Rectal smooth muscle tissue (tissue), 1 donor: ENCODE measurements around the gene IGSF9.

ENCODE experiments used
- H3K27ac ChIP-seq: one replicate; pipeline ENCODE4 v1.7.0; 2013; ENCODE audit warnings: low read depth, low read length, inconsistent platforms
- H3K27me3 ChIP-seq: one replicate; pipeline ENCODE4 v1.7.0; 2013; ENCODE audit warnings: low read length; ENCODE audit not compliant: control insufficient read depth, insufficient read depth
- H3K36me3 ChIP-seq: one replicate; pipeline ENCODE4 v1.7.0; 2013; ENCODE audit warnings: low read length; ENCODE audit not compliant: control insufficient read depth, insufficient read depth
- H3K4me1 ChIP-seq: one replicate; pipeline ENCODE4 v1.7.0; 2013; ENCODE audit warnings: low read length; ENCODE audit not compliant: control insufficient read depth, insufficient read depth
- H3K4me3 ChIP-seq: one replicate; pipeline ENCODE4 v1.7.0; 2013; ENCODE audit warnings: low read length
- H3K9ac ChIP-seq: one replicate; pipeline ENCODE4 v1.7.0; 2013; ENCODE audit warnings: low read length

Gene IGSF9

DNA sequence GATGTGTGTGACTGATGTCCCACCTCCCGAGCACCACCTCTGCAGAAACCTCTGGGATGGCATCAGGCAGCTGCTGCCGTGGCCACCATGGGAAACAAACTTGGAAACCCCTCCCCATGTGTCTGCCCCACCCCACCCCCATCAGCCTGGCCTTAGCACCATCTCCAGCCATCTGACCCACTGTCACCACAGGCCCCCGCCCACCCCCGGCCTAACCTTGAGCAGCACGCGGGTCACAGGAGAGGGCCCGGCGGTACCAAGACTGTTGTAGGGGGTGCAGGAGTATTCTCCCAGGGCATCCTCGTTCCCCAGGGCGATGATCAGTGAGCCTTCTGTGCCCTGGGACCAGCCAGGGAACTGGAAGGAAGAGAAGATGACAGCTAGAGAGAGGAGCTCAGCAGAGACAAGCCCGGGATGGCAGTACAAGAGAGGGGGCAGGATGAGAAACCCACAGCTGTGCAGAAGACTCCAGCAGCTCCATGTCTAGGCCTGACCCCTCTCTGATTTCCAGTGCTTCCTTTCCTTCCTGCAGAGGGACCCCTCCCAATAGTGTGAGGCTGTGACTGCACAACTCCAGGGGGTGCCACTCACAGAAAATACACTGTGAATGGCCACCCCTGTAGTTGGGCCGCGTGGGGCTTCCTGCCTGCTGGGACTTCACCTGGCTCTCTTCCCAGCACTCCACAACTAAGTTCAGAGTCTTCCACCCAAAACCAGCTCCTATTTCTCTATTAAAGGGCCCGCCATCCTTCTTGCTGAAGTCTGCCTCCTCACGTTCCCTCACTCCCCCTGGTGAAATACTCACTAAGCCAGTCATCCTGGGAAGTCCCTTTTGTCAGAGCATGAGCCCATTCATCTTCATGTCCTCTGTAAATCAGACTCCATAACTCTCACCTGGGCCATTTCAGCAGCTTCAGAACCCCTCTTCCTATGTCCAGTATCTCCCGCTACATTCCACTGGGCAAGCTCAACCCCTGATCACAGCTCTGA lies 12.8 kb downstream of the IGSF9 start:
- H3K27me3 ChIP-seq: no peaks in the 10 kb centered on the region
- H3K4me3 ChIP-seq: no peak overlapping the region
- no peak overlapping the region for H3K9ac ChIP-seq
- H3K4me1 ChIP-seq: no peaks in the 10 kb centered on the region
- no peak overlapping the region for H3K27ac ChIP-seq
- H3K36me3 ChIP-seq: no peaks in the 10 kb centered on the region

DNA sequence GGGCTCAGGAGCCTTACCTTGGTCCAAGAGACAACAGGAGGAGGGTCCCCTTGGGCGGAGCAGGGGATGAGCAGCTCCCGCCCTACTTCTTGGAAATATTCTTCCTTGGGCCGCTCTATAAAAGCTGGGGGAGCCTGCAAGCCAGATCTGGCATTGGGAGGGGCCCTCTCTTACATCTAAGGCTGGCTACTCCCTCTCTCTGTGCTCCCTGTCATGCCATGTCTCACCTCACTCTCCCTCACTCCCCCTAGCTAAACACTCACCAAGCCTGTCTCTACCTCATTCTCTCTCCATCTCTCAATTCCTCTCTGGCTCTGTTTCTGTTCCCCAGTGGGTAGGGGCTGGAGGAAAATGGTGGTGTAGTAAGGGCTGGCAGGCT lies 13.6 kb downstream of the IGSF9 start:
- H3K27me3 ChIP-seq: no peaks in the 10 kb centered on the region

GRCh38 chr1:159931101-159931794 lies 14.2 kb downstream of the IGSF9 start:
- no peak overlapping the region for H3K27ac ChIP-seq
- no peaks in the 10 kb centered on the region for H3K27me3 ChIP-seq
- H3K4me3 ChIP-seq: no peak overlapping the region
- peaks cover 3% of the 10 kb centered on the region for H3K4me1 ChIP-seq
- no peaks in the 10 kb centered on the region for H3K36me3 ChIP-seq
- no peak overlapping the region for H3K9ac ChIP-seq

More for the DNA sequence above, 13.6 kb downstream of the IGSF9 start:
- Histone ChIP-seq H3K36me3 (no peaks in the 10 kb centered on the region), H3K27ac (no peak overlapping the region), H3K4me3 (no peak overlapping the region), H3K9ac (no peak overlapping the region), H3K4me1 (no peaks in the 10 kb centered on the region)

GRCh38 chr1:159930634-159931033 lies 14.8 kb downstream of the IGSF9 start:
- Histone ChIP-seq H3K4me1 (peaks cover 9% of the 10 kb centered on the region), H3K27me3 (no peaks in the 10 kb centered on the region), H3K27ac (no peak overlapping the region), H3K4me3 (no peak overlapping the region), H3K36me3 (no peaks in the 10 kb centered on the region), H3K9ac (no peak overlapping the region)

DNA sequence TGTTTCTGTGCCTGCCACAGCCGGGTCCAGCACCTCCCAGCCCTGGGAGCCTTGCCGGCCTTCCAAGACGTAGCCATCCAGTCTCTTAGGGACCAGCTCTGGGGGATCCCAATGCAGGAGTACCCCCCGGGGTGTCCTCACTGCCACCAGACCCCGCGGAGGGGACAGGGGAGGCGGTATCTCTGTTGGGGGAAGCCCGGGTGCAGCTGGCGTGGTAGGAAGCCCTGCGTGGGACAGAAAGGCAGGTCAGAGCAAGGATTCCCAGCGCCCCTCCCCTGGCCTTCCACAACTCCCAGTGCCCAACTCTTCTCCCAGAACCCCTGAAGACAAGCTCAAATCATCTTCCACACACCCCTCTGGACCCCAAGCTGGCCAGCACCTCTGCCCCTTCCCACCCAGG lies 15.2 kb downstream of the IGSF9 start:
- no peak overlapping the region for H3K9ac ChIP-seq
- H3K27ac ChIP-seq: no peak overlapping the region
- H3K4me3 ChIP-seq: no peak overlapping the region
- no peaks in the 10 kb centered on the region for H3K27me3 ChIP-seq
- peaks cover 9% of the 10 kb centered on the region for H3K4me1 ChIP-seq
- no peaks in the 10 kb centered on the region for H3K36me3 ChIP-seq

DNA sequence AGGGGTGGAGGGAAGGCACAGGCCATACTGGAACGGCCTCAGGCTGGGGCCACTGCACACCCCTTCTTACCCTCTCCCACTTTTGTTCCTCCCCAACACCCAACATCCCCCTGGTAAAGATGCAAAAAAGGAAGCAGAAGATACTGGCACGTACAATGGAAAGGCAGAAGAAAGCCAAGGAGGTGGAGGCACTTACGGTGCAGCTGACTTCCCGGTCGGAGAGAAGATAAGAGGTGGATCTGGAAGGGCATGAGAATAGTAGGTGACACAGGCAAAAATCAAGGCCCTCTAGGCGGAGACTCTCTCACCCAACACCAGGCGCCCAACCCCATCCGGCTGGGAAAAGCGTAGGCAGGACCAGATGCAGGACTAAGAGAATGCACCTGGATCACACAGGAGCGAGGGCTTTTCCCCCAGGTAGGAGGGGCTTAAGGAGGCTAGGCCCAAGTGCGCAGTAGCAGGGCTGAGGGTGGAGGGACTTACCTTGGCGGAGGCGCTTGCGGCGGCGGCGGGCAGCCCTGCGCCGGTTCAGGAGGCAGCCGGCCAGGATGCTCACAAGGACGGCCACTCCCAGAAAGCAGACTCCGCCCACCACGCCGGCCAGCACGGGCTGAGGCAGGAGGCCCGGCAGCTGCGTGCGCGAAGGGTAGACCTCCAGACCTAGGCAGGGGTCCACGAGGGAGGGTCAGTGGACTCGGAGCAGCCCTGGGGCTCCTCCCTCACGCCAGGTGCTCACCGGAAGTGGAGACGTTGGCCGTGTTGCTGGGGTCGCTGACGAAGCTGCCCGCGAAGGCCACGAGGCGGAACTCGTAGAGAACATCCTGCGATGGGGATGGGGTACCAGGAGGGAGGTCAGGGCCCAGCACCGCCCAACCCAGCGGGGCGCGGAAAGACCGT lies 16.0 kb downstream of the IGSF9 start:
- Histone ChIP-seq H3K27me3 (no peaks in the 10 kb centered on the region), H3K27ac (no peak overlapping the region), H3K4me1 (peaks cover 9% of the 10 kb centered on the region), H3K36me3 (no peaks in the 10 kb centered on the region), H3K9ac (no peak overlapping the region), H3K4me3 (no peak overlapping the region)

- Histone ChIP-seq H3K27ac (no peak overlapping the region), H3K27me3 (no peaks in the 10 kb centered on the region), H3K4me1 (peaks cover 9% of the 10 kb centered on the region), H3K4me3 (no peak overlapping the region), H3K9ac (no peak overlapping the region), H3K36me3 (no peaks in the 10 kb centered on the region)
Observed at GRCh38 chr1:159928491-159929050, 16.8 kb downstream of the IGSF9 start.

GRCh38 chr1:159927849-159928431 lies 17.5 kb downstream of the IGSF9 start:
- H3K27me3 ChIP-seq: no peaks in the 10 kb centered on the region
- no peak overlapping the region for H3K27ac ChIP-seq
- H3K36me3 ChIP-seq: no peaks in the 10 kb centered on the region
- no peak overlapping the region for H3K4me3 ChIP-seq
- H3K4me1 ChIP-seq: peaks cover 9% of the 10 kb centered on the region
- no peak overlapping the region for H3K9ac ChIP-seq

- Histone ChIP-seq H3K4me1 (peaks cover 9% of the 10 kb centered on the region), H3K9ac (no peak overlapping the region), H3K27me3 (no peaks in the 10 kb centered on the region), H3K4me3 (no peak overlapping the region), H3K36me3 (no peaks in the 10 kb centered on the region), H3K27ac (no peak overlapping the region)
Observed at GRCh38 chr1:159927211-159927848, 18.1 kb downstream of the IGSF9 start.

DNA sequence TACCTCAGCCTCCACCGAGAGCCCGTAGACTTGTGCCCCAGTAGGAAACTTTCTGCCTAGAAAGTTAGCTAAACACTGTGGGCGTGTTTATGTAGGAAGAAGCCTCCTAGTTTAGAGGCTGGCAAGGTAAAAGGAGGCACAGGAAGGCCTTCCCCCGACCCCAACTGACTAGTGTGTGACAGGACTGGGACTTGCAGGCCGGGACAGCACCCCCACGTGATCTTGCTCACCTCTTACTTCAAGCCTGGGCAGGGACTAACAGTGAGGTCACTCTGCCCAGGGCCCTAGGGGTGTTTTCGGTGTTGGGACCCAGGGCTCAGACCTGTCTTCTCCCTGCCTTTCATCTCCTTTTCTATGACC lies 19.7 kb downstream of the IGSF9 start:
- Histone ChIP-seq H3K9ac (peak overlapping the region; percentile 20), H3K4me3 (peak overlapping the region; percentile 99), H3K27ac (peak overlapping the region; percentile 97), H3K27me3 (no peaks in the 10 kb centered on the region), H3K36me3 (peaks cover 2% of the 10 kb centered on the region), H3K4me1 (peaks cover 9% of the 10 kb centered on the region)
